Glutamatergic neuron (in vitro differentiated cells): ENCODE results near the gene KLHL33. TPM values are rescaled to one million over a fixed set of nuclear protein-coding genes. Genes with fewer than 3 reads are reported as not detected.

Source experiments
- DNase-seq: peaks from one replicate; pipeline ENCODE4 v3.0.0; 2022
- H3K27ac Mint-ChIP-seq: one replicate; pipeline ENCODE4 v1.8.0; 2020; ENCODE audit warnings: mild to moderate bottlenecking, mixed read lengths, inconsistent platforms; ENCODE audit not compliant: unreplicated experiment
- H3K27me3 Mint-ChIP-seq: one replicate; pipeline ENCODE4 v1.8.0; 2020; ENCODE audit warnings: mild to moderate bottlenecking, moderate library complexity, mixed read lengths, inconsistent platforms; ENCODE audit not compliant: unreplicated experiment
- H3K36me3 Mint-ChIP-seq: one replicate; pipeline ENCODE4 v1.8.0; 2020; ENCODE audit warnings: mild to moderate bottlenecking, mixed read lengths, inconsistent platforms; ENCODE audit not compliant: unreplicated experiment
- H3K4me1 Mint-ChIP-seq: one replicate; pipeline ENCODE4 v1.8.0; 2020; ENCODE audit warnings: mild to moderate bottlenecking, low read depth, mixed read lengths, inconsistent platforms; ENCODE audit not compliant: unreplicated experiment
- H3K4me3 Mint-ChIP-seq: one replicate; pipeline ENCODE4 v1.8.0; 2020; ENCODE audit warnings: mild to moderate bottlenecking, mixed read lengths, inconsistent platforms; ENCODE audit not compliant: unreplicated experiment
- H3K9me3 Mint-ChIP-seq: one replicate; pipeline ENCODE4 v1.8.0; 2020; ENCODE audit warnings: mild to moderate bottlenecking, moderate library complexity, mixed read lengths, inconsistent platforms; ENCODE audit not compliant: unreplicated experiment
- CTCF ChIP-seq: fragments of 200-600 bp; sonication (generic); IDR thresholded peaks from one replicate; pipeline ENCODE4 v1.5.0; 2021; ENCODE audit not compliant: partially characterized antibody, unreplicated experiment
- total RNA-seq: library from RNA; stranded (reverse); fragmentation: NEBNext Ultra II Directional; extraction: Animal tissue kit (Norgen Biotek cat#: 25700); gene quantifications from one replicate; pipeline ENCODE4 v1.2.1, GENCODE V29; 2021; ENCODE audit not compliant: unreplicated experiment

Gene KLHL33
- total RNA-seq, 1 donor from 2014 or later = 0.15 TPM

GRCh38 chr14:20386276-20386855, 49.6 kb downstream of the KLHL33 start:
- Mint-ChIP-seq H3K27ac (no peak overlapping the region), H3K36me3 (peaks cover 4% of the 10 kb centered on the region), H3K4me3 (no peak overlapping the region), H3K9me3 (peaks cover 4% of the 10 kb centered on the region), H3K27me3 (no peaks in the 10 kb centered on the region), H3K4me1 (no peaks in the 10 kb centered on the region)
- no peak for DNase-seq
- no peak for TF ChIP-seq CTCF

GRCh38 chr14:20384886-20385285, 51.1 kb downstream of the KLHL33 start:
- Mint-ChIP-seq H3K27me3 (no peaks in the 10 kb centered on the region), H3K27ac (no peak overlapping the region), H3K4me1 (no peaks in the 10 kb centered on the region), H3K36me3 (peaks cover 8% of the 10 kb centered on the region), H3K4me3 (no peak overlapping the region), H3K9me3 (peaks cover 8% of the 10 kb centered on the region)
- TF ChIP-seq CTCF = no peak
- DNase-seq = no peak

- no peak for DNase-seq
- Mint-ChIP-seq H3K4me1 (no peaks in the 10 kb centered on the region), H3K4me3 (no peak overlapping the region), H3K36me3 (peaks cover 8% of the 10 kb centered on the region), H3K27me3 (no peaks in the 10 kb centered on the region), H3K9me3 (peaks cover 8% of the 10 kb centered on the region), H3K27ac (no peak overlapping the region)
- TF ChIP-seq CTCF = no peak
Observed at GRCh38 chr14:20384321-20384720, 51.6 kb downstream of the KLHL33 start.

GRCh38 chr14:20383636-20384035, 52.3 kb downstream of the KLHL33 start:
- no peak for DNase-seq
- no peak for TF ChIP-seq CTCF
- no peaks in the 10 kb centered on the region for H3K27me3 Mint-ChIP-seq
- H3K27ac Mint-ChIP-seq = no peak overlapping the region
- no peak overlapping the region for H3K4me3 Mint-ChIP-seq
- H3K4me1 Mint-ChIP-seq = no peaks in the 10 kb centered on the region
- H3K36me3 Mint-ChIP-seq = peaks cover 8% of the 10 kb centered on the region
- peaks cover 8% of the 10 kb centered on the region for H3K9me3 Mint-ChIP-seq

- Mint-ChIP-seq H3K27ac (no peak overlapping the region), H3K4me1 (no peaks in the 10 kb centered on the region), H3K36me3 (peaks cover 8% of the 10 kb centered on the region), H3K9me3 (peaks cover 8% of the 10 kb centered on the region), H3K4me3 (no peak overlapping the region), H3K27me3 (no peaks in the 10 kb centered on the region)
- DNase-seq = no peak
- TF ChIP-seq CTCF = no peak
Observed at GRCh38 chr14:20383032-20383431, 52.9 kb downstream of the KLHL33 start.
